Breast epithelium (tissue), 3 donors: Measurements from ENCODE around the gene KRTAP4-9.
"Not testable (repeated sequence)": the region's sequence is repeated elsewhere in the genome, so short reads cannot be mapped to it uniquely, and the experiment has no call there.

Source experiments
- CTCF ChIP-seq, 3 donors: fragments of 450-650 bp; IDR thresholded peaks; one replicate each; pipeline ENCODE4 v1.5.1; 2016 to 2017; ENCODE audit warnings: antibody characterized with exemption in 3 of 3, mild to moderate bottlenecking in 3 of 3, moderate library complexity in 3 of 3
- POLR2A ChIP-seq: fragments of 450-650 bp; IDR thresholded peaks from one replicate; pipeline ENCODE4 v1.6.1; 2016; ENCODE audit warnings: antibody characterized with exemption, mild to moderate bottlenecking, moderate library complexity
- POLR2AphosphoS5 ChIP-seq, 3 donors: sonication (generic); formaldehyde crosslinking; IDR thresholded peaks; one replicate each; pipeline ENCODE4 v1.6.1; 2017; ENCODE audit warnings: antibody characterized with exemption in 3 of 3

- not testable (repeated sequence) for TF ChIP-seq CTCF (IDR thresholded peaks at IDR 0.05); POLR2AphosphoS5 (IDR thresholded peaks at IDR 0.05); POLR2A
These were observed 21.8 kb upstream of the KRTAP4-9 start for GRCh38 chr17:41083427-41083826.
